HG03135 (cell line): ENCODE data around the gene AFAP1L1.
"Not testable (repeated sequence)": the region's sequence is repeated elsewhere in the genome, so short reads cannot be mapped to it uniquely, and the experiment has no call there.

ENCODE experiments used
- ATAC-seq: cut with Tn5 transposase; IDR thresholded peaks from one replicate; pipeline ENCODE4 v1.9.1; 2021; ENCODE audit warnings: mild to moderate bottlenecking, moderate library complexity; ENCODE audit not compliant: unreplicated experiment

AFAP1L1 gene

DNA sequence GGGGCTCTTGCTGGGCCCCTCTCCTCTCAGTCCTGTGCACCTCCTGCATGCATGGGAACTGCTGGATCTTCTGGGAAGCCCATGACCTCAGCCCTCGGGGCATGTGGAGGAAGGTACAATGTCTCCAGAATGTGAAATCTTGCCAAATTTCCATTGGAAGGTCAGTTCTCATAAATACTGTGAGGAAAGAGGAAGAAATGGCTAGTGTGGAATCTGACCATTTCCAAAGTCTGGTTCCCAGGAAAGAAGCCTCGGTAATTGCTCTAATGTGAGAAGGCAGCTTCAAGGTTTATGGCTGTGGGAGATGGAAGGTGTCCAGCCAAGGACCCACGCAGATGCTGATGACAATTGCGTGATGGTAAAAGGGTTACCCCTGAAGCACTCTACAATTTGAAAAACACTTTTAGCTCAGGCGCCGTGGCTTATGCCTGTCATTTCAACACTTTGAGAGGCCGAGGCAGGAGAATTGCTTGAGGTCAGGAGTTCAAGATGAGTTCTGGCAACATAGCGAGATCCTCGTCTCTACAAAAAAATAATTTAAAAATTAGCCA, 115.5 kb downstream of the AFAP1L1 start:
- ATAC-seq: no peak

DNA sequence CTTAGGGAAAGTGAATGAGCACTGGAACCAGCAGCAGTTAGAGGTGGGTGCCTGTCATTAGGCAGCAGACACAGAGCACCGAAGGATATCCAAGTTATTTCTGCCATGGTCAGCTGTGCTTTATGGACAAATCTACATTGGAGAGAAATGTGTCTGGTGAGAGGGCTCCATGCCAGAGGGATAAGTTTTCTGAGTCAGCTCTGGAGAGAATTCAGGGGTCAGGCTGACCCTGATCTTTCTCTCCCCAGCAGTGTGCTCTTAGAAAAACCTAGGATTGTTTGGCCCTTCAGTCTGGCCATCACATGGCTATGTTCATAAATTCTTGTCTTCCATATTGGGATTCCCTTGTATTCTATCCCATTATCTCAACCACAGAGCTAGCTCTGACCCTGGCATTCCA, 116.3 kb downstream of the AFAP1L1 start:
- no peak for ATAC-seq

- ATAC-seq: no peak
Observed at GRCh38 chr5:149388498-149389190, 117.0 kb downstream of the AFAP1L1 start.

- no peak for ATAC-seq
Observed at GRCh38 chr5:149389552-149390495, 118.2 kb downstream of the AFAP1L1 start.

DNA sequence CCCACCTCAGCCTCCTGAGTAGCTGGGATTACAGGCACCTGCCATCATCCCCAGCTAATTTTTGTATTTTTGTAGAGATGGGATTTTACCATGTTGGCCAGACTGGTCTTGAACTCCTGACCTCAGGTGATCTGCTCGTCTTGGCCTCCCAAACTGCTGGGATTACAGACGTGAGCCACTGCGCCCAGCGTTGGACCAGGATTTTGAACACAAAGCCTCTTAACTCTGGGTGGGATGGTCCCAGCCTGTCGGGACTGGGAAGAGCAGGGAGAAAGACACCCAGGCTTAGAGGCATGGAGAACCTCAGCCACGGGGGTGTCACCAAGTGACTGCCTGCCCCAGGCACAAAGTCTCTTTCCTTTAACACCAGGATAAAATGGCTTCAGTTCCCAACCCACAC, 119.4 kb downstream of the AFAP1L1 start:
- not testable (repeated sequence) for ATAC-seq
